GM19328 (cell line): ENCODE results near the gene APCDD1L.
"Not testable (repeated sequence)": the region's sequence is repeated elsewhere in the genome, so short reads cannot be mapped to it uniquely, and the experiment has no call there.

ENCODE experiments used
- ATAC-seq: cut with Tn5 transposase; IDR thresholded peaks from one replicate; pipeline ENCODE4 v1.9.1; 2021; ENCODE audit warnings: mild to moderate bottlenecking, moderate library complexity; ENCODE audit not compliant: unreplicated experiment

APCDD1L gene

DNA sequence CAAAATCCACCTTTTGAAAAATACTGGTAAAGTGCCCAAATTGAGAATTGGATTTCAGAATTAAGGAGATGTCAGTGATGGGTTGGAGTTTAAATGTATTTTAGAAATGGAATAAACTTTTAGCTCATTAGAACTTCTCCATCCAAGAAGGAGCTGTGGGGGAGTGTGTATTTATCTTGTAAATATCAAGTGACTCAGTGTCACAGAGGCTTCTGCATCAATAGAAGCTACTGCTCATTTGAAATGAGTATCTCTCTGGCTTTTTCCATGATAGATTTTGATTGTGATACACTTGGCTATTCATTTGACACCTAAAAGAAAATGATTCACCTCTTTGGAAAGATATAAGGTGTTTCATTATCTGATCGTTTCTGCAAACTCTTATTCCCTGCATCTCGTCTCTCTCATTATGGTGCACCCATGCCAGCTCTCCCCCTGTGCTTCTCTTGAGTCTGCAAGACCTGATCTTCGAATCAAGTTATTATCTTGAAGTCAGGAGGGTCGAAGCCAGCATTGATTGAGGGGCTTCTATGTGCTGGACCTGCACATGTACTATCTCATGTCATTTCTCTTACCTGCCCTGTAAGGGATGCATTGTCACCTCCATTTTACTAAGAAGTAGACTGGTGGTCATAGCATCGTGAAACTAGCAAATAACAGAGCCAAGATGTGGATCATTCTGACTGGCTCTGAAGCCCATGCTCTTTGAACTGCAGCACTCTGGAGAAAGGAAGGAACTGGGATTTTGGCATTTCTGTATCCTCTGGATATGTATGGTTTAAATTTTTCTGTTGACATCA is 96.0 kb downstream of the APCDD1L start:
- no peak for ATAC-seq

DNA sequence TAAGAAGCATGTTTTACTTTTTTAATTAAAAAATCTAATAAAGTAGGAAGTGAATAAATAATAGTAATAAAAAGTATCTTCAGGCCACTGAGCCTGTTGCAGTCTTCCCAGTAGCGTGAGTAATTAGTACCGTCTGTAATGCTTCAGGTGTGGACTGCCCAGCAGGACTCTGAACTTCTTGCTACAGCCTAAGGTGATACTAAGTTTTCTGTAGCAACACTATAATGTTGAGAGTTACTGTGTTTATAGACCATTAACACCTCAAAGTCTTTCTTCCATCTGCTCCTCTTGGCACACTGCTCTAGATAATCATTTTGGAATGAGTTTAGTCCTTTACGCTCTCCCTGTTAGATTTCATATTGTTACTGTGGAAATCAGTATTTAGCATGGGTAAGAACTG is 97.8 kb downstream of the APCDD1L start:
- no peak for ATAC-seq

GRCh38 chr20:58416835-58417234 is 98.4 kb downstream of the APCDD1L start:
- no peak for ATAC-seq

- ATAC-seq: no peak
Measured at GRCh38 chr20:58416057-58416456, 99.1 kb downstream of the APCDD1L start.

DNA sequence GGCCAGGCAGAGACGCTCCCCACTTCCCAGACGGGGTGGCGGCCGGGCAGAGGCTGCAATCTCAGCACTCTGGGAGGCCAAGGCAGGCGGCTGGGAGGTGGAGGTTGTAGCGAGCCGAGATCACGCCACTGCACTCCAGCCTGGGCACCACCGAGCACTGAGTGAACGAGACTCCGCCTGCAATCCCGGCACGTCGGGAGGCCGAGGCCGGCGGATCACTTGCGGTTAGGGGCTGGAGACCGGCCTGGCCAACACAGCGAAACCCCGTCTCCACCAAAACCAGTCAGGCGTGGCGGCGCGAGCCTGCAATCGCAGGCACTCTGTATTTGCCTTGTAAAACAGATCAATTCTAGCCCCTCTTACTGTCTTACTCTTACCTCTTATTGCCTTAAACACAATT is 100.4 kb downstream of the APCDD1L start:
- ATAC-seq: not testable (repeated sequence)

DNA sequence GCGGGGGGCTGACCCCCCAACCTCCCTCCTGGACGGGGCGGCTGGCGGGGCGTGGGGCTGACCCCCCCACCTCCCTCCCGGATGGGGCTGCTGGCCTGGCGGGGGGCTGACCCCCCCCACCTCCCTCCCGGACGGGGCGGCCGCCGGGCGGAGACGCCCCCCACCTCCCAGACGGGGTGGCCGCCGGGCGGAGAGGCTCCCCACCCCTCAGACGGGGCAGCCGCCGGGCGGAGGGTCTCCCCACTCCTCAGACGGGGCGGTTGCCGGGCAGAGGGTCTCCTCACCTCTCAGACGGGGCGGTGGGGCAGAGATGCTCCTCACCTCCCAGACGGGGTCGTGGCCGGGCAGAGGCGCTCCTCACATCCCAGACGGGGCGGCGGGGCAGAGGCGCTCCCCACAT is 101.0 kb downstream of the APCDD1L start:
- ATAC-seq: not testable (repeated sequence)
